Fibroblast of pulmonary artery (primary cell): ENCODE results near the gene SOD1.

Experiments used
- DNase-seq: peaks from one replicate; pipeline ENCODE4 v3.0.0-alpha.2; 2010; ENCODE audit warnings: low read depth
- H3K4me3 ChIP-seq: replicated peaks from 2 replicates; pipeline ENCODE4 v1.5.1; 2011; ENCODE audit warnings: low read depth, mild to moderate bottlenecking, control low read depth, low read length, moderate library complexity
- CTCF ChIP-seq: IDR thresholded peaks from 2 replicates; pipeline ENCODE4 v1.5.1; 2011; ENCODE audit warnings: mild to moderate bottlenecking, control low read depth, low read length, inconsistent platforms; ENCODE audit errors: missing control alignments

The SOD1 gene

GRCh38 chr21:31700040-31700439, 40.5 kb downstream of the SOD1 start:
- no peak for DNase-seq
- no peak for TF ChIP-seq CTCF
- H3K4me3 ChIP-seq, result no peak overlapping the region

DNA sequence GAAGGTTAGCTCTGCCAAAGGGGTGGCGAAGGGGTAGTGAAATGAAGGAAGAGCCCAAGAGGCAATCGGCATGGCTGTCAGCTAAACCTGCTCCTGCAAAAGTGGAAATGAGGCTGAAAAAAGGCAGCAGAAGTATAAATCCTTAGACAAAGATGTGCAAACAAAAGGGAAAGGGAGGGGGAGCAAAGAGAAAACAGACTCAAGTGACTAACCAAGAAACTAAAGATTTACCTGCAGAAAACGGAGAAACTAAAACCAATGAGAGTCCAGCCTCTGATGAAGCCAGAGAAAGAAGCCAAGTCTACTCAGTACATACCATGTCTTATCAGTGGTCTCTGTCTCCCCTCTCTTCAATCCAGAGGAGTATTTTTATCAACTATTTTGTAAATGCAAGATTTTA, 47.1 kb downstream of the SOD1 start:
- DNase-seq, result no peak
- H3K4me3 ChIP-seq, result no peak overlapping the region
- TF ChIP-seq CTCF, result no peak

DNA sequence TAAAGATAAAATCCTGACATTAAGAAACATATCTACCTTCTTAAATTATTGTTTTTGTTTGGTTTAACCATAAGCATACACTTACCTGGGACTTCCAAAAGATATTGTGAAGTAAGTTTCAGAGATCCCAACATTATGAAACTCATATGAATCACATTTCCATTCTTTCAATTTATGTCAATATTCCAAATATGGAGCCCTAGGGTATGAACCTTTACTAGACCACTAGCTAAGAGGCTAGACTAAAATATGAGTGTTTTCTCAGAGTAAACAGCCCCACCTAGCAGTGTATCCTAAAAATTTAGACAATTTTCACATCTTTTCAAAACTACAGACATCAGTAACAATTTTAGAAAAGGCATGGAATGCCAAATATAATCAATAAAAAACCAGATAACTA, 48.0 kb downstream of the SOD1 start:
- no peak overlapping the region for H3K4me3 ChIP-seq
- no peak for TF ChIP-seq CTCF
- DNase-seq, result no peak

- TF ChIP-seq CTCF, result no peak
- H3K4me3 ChIP-seq, result no peak overlapping the region
- DNase-seq, result no peak
Observed at GRCh38 chr21:31708541-31708940, 49.0 kb downstream of the SOD1 start.

- no peak for TF ChIP-seq CTCF
- DNase-seq, result peak; percentile 54
- no peak overlapping the region for H3K4me3 ChIP-seq
Observed at GRCh38 chr21:31710586-31710985, 51.1 kb downstream of the SOD1 start.

DNA sequence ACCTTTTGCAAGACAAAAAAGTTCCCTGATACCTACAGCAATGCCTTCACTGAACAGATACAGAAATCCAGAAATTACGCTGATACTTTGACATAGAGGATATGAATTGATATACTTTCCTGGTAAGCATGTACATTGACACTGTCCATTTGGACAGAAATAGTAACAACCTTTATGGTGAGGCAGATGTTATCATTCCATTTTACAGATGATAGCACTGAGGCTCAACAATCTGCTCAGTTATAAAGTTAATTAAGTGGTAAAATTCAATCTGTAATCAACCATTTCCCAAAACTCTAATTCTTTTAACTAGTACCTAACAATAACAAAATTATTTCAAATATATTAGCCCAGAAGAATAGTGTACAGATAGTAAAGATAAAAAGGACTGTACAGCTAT, 51.8 kb downstream of the SOD1 start:
- H3K4me3 ChIP-seq, result no peak overlapping the region
- DNase-seq, result no peak
- no peak for TF ChIP-seq CTCF

- no peak for TF ChIP-seq CTCF
- no peak overlapping the region for H3K4me3 ChIP-seq
- DNase-seq, result no peak
Observed at GRCh38 chr21:31711745-31712285, 52.3 kb downstream of the SOD1 start.
